ENCODE measurements around the gene MYO18B. TPM values are rescaled to one million over a fixed set of nuclear protein-coding genes. Genes with fewer than 3 reads are reported as not detected.
A peak's percentile ranks its signal among the peaks of the same experiment; 100 is the strongest.

MYO18B gene
- total RNA-seq, 2 experiments from 2014 or later = 0.11 to 0.22 TPM

DNA sequence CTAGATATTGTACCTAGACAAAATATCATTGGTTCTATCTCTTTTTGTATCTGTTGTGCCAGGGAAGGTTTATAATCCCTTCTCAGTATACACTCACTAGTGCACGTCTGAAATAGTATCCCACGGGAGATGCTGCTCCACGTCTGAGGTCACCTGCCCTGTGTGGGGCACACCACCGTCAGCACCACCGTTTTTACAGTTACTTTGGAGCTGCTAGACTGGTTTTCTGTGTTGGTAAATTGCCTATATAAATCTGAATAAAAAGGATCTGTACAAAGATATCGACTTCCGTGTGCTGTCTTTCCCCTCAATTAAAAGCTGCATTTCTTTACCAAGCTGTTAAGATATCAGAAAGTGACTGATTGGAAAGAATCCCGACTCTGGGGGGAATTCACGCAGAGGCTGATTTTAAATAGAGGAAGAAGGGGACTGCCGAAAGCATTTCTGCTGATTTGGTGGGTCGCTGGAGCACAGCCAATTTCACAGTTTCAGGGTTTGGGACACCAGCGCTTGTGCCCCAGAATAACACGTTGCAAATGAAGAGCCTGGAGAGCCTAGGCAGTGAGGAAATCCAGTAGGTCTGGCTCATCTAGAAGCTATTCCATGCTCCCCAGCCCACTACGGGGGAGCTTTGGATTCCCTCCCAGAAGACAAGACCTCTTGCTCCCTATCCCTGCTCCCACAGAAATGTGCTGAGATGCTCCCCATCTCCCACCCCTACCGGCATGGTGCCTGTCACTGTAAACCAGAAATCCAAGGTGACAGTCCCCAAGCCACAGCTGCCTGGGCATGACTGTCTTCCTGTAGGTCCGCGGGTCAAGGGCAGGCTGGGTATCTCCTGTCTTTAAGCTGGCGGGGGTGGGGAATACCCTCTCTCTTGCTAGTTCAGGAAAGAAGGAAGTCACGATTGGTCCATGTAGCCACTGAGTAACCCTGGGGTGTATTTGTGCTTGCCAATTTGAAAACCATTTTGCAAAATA, 12.7 kb upstream of the MYO18B start:
- H3K4me3 ChIP-seq (ENCODE audit: low read length) = no peak overlapping the region
- Mint-ChIP-seq H3K4me1 (ENCODE audit: low read depth) (no peaks in the 10 kb centered on the region), H3K4me3 (no peak overlapping the region), H3K27ac (no peak overlapping the region), H3K27me3 (no peaks in the 10 kb centered on the region), H3K9me3 (no peaks in the 10 kb centered on the region), H3K36me3 (ENCODE audit: low read depth) (no peaks in the 10 kb centered on the region)
- no peak overlapping the region for H3K27ac ChIP-seq (ENCODE audit: low read depth in 1 of 2, low read length in 2 of 2)
- intact Hi-C loops (cut with DNase I, micrococcal nuclease) = no loop called here
- no peaks in the 10 kb centered on the region for H3K4me1 ChIP-seq (ENCODE audit: insufficient read depth, low read length)
- ChIA-PET POLR2A (no interaction called here), CTCF (no interaction called here)
- no peaks in the 10 kb centered on the region for H3K36me3 ChIP-seq (ENCODE audit: insufficient read depth, low read length)
- H3K27me3 ChIP-seq (ENCODE audit: control insufficient read depth in 1 of 2, insufficient read depth in 2 of 2, low read length in 2 of 2) = no peaks in the 10 kb centered on the region
- ATAC-seq (ENCODE audit: poor library complexity) (no peak), DNase-seq (no peak)
- TF ChIP-seq, protein P1, sequence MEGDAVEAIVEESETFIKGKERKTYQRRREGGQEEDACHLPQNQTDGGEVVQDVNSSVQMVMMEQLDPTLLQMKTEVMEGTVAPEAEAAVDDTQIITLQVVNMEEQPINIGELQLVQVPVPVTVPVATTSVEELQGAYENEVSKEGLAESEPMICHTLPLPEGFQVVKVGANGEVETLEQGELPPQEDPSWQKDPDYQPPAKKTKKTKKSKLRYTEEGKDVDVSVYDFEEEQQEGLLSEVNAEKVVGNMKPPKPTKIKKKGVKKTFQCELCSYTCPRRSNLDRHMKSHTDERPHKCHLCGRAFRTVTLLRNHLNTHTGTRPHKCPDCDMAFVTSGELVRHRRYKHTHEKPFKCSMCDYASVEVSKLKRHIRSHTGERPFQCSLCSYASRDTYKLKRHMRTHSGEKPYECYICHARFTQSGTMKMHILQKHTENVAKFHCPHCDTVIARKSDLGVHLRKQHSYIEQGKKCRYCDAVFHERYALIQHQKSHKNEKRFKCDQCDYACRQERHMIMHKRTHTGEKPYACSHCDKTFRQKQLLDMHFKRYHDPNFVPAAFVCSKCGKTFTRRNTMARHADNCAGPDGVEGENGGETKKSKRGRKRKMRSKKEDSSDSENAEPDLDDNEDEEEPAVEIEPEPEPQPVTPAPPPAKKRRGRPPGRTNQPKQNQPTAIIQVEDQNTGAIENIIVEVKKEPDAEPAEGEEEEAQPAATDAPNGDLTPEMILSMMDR (IDR thresholded peaks at IDR 0.05) = no peak
- no peaks in the 10 kb centered on the region for H3K9me3 ChIP-seq (ENCODE audit: control insufficient read depth in 1 of 2, insufficient read depth in 1 of 2, low read length in 2 of 2)

DNA sequence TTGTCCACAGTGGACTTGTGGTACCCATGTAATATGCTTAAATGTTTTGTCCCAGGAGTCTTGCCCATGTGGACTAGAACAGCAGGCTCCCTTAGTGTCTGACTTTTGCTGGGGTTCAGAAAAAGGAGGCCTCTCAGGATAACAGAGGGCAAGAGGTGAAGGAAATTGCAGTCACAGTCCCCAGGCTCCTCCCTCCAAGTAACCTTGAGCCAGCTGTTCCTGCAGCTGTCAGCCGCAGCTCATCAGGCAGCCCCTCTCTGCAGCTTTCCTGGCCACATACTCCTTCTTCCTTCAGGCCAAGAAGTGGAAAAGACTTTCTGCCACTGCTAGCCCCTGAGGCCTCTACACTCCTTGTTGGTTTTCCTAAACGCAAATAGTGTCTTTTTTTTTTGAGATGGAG, 6.3 kb upstream of the MYO18B start:
- Mint-ChIP-seq H3K4me3 (no peak overlapping the region), H3K4me1 (ENCODE audit: low read depth) (peaks cover 17% of the 10 kb centered on the region), H3K27ac (no peak overlapping the region), H3K27me3 (no peaks in the 10 kb centered on the region), H3K36me3 (ENCODE audit: low read depth) (no peaks in the 10 kb centered on the region), H3K9me3 (no peaks in the 10 kb centered on the region)
- H3K9me3 ChIP-seq (ENCODE audit: control insufficient read depth in 1 of 2, insufficient read depth in 1 of 2, low read length in 2 of 2) = no peaks in the 10 kb centered on the region
- no peak for ATAC-seq (ENCODE audit: poor library complexity)
- H3K36me3 ChIP-seq (ENCODE audit: insufficient read depth, low read length) = no peaks in the 10 kb centered on the region
- CTCF ChIA-PET = no interaction called here
- no peak for DNase-seq
- TF ChIP-seq, protein P1 (IDR thresholded peaks at IDR 0.05) = no peak
- H3K27me3 ChIP-seq (ENCODE audit: control insufficient read depth in 1 of 2, insufficient read depth in 2 of 2, low read length in 2 of 2) = no peaks in the 10 kb centered on the region
- peaks cover 13% of the 10 kb centered on the region for H3K4me1 ChIP-seq (ENCODE audit: insufficient read depth, low read length)
- H3K4me3 ChIP-seq (ENCODE audit: low read length) = no peak overlapping the region
- intact Hi-C loops (cut with DNase I, micrococcal nuclease) = no loop called here
- H3K27ac ChIP-seq (ENCODE audit: low read depth in 1 of 2, low read length in 2 of 2) = no peak overlapping the region
- POLR2A ChIA-PET = no interaction called here

DNA sequence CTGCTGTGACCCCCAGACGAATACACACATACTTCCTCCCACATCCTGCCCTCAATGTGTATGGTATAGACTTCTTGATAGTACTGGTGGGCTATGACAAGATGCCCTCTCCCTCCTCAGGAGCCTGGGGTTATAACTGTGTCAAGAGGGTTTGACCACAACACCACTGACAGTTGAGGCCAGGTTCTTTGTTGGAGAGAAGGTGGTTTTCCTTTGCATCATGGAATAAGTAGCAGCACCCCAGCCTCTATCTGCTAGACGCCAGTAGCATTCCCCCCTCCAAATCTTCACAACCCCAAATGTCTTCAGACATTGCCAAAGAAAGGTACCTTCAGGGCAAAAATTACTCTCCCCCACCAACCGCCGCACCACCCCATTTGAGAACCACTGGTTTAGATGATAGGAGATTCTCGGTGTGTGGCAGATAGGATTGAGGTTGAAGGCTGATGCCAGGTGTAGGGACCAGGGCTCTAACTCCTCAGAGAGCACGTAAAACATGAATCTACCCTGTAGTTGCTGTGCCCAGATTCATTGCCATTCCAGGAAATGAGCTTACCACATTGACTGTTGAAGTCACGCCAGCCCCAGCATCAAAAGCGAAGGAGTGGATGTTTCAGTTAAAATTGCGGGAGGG, 5.5 kb upstream of the MYO18B start:
- Mint-ChIP-seq H3K4me3 (peak overlapping the region; percentile 40), H3K4me1 (ENCODE audit: low read depth) (peaks cover 17% of the 10 kb centered on the region), H3K27ac (peak overlapping the region; percentile 27), H3K9me3 (no peaks in the 10 kb centered on the region), H3K36me3 (ENCODE audit: low read depth) (no peaks in the 10 kb centered on the region), H3K27me3 (no peaks in the 10 kb centered on the region)
- Histone ChIP-seq H3K4me3 (ENCODE audit: low read length) (peak overlapping the region; percentile 18), H3K4me1 (ENCODE audit: insufficient read depth, low read length) (peaks cover 13% of the 10 kb centered on the region), H3K27me3 (ENCODE audit: control insufficient read depth in 1 of 2, insufficient read depth in 2 of 2, low read length in 2 of 2) (no peaks in the 10 kb centered on the region), H3K9me3 (ENCODE audit: control insufficient read depth in 1 of 2, insufficient read depth in 1 of 2, low read length in 2 of 2) (no peaks in the 10 kb centered on the region), H3K36me3 (ENCODE audit: insufficient read depth, low read length) (no peaks in the 10 kb centered on the region), H3K27ac (ENCODE audit: low read depth in 1 of 2, low read length in 2 of 2) (no peak overlapping the region)
- TF ChIP-seq, protein P1 (IDR thresholded peaks at IDR 0.05) = no peak
- ChIA-PET POLR2A (no interaction called here), CTCF (interaction anchor here (0.8 kb wide), 1 partner anchor 35 kb away, joined by 3 read pairs; no protein-coding TSS in a partner anchor)
- DNase-seq (peak in 5 of 14 experiments; percentile 25 to 47 (median 43)), ATAC-seq (ENCODE audit: poor library complexity) (peak; percentile 52)
- intact Hi-C loops (cut with DNase I, micrococcal nuclease) = no loop called here

Measured in CD4-positive, alpha-beta T cell (primary cell).